Right lung (tissue), 5 donors: Measurements from ENCODE around the gene NLRP3. TPM values are rescaled to one million over a fixed set of nuclear protein-coding genes. Genes with fewer than 3 reads are reported as not detected.
A peak's percentile ranks its signal among the peaks of the same experiment; 100 is the strongest.
"Not testable (repeated sequence)": the region's sequence is repeated elsewhere in the genome, so short reads cannot be mapped to it uniquely, and the experiment has no call there.

Source experiments
- DNase-seq, 2 donors: peaks; one replicate each; pipeline ENCODE4 v3.0.0-alpha.2; 2013
- polyA plus RNA-seq, 5 donors: library from polyadenylated mRNA; unstranded; fragments of 120-200 nt; gene quantifications; one replicate each; pipeline versions ENCODE4 v1.2.1 to v1.2.3, GENCODE V29; 2013; ENCODE audit warnings: inconsistent platforms in 1 of 5, low replicate concordance in 1 of 5; ENCODE audit not compliant: insufficient read length in 5 of 5, insufficient read depth in 1 of 5

NLRP3 gene
- polyA plus RNA-seq, 5 donors, result 1.1 to 1.2 (median 1.2) TPM

DNA sequence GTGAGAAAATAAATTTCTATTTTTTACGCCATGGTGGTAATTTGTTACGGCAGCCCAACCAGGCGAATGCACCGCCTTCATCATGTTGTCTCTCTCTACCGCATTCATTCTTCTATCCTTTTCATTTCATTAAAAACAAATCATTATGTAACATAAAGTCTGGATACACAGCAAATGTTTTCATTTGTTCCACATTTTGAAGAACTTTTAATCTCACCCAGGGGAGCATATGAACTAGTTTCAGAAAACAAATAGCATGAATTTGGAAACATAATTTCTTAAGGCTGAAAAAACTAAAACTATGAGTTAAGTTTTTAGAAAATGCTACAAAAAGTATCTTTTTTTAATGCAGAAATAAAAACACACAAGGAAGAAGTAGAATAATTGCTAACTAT, 53.2 kb downstream of the NLRP3 start:
- no peak for DNase-seq

- DNase-seq, result not testable (repeated sequence)
Measured at GRCh38 chr1:247470942-247471429, 55.0 kb downstream of the NLRP3 start.

DNA sequence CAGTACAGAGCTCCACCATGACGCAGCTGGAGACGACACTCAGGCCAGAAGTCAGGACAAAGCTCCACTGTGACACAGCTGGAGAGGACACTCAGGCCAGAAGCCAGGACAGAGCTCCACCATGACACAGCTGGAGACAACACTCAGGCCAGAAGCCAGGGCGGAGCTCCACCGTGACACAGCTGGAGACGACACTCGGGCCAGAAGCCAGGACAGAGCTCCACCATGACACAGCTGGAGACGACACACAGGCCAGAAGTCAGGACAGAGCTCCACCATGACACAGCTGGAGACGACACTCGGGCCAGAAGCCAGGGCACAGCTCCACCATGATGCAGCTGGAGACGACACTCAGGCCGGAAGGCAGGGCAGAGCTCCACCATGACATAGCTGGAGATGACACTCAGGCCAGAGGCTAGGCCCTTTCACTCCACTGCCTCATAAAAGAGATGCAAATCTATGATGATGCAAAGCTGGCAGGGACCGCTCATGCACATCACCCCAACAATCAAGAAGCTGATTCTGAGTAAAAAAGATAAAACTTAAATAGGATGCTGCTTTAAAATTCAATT, 55.6 kb downstream of the NLRP3 start:
- no peak for DNase-seq

DNA sequence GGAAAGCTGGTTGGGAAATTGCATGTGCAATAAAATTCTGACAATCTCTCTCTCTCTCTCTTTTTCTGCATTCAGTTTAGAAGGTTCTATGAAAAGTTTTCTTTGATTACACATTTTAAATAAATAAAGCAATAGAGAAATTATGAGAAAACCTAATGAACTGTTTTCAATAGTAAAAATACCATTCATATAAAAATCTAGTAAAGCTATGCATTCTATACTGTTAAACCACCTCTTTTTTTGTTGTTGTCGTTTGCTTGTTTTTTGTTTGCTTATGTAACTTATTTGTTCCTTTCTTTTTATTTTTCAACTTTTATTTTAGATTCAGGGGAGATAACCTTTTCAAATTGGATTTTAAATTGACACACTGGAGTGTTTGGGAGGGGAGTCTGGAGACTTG, 56.1 kb downstream of the NLRP3 start:
- no peak for DNase-seq

- no peak for DNase-seq
Measured at GRCh38 chr1:247474367-247474766, 58.4 kb downstream of the NLRP3 start.

DNA sequence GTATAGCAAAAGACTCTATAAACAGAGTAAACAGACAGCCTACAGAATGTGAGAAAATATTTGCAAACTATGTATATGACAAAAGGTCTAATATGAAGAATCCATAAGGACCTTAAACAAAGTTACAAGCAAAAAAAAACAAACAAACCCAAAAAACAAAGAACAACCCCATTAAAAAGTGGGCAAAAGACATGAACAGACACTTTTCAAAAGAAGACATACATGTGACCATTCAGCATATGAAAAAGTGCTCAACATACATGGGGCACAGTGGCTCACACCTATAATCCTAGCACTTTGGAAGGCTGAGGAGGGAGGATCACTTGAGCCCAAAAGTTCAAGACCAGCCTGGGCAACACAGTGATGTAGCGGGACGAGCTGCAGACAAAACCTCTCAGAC, 59.8 kb downstream of the NLRP3 start:
- no peak for DNase-seq

- DNase-seq, result not testable (repeated sequence)
Measured at GRCh38 chr1:247476328-247477058, 60.5 kb downstream of the NLRP3 start.

DNA sequence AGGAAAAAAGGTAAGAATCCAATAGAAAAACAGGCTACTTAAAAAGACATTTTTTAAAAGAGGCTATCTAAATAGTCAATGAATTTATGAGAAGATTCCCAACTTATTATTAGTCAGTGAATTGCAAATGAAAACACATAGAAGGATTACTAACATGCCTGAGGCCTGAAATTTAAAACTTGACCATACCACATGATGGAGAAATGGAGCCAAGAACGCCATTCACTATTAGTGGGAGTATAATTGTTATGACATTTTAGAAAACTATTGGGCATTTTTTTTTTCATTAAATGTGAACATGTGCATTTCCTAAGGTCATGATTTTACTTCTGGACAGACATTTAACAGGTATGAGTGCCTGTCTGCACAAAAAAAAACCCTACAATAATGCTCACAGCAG, 66.8 kb downstream of the NLRP3 start:
- no peak for DNase-seq

- DNase-seq, result peak in 1 of 2 donors; percentile 13
Measured at GRCh38 chr1:247487057-247487456, 71.1 kb downstream of the NLRP3 start.

- DNase-seq, result no peak
Measured at GRCh38 chr1:247491328-247491727, 75.4 kb downstream of the NLRP3 start.

DNA sequence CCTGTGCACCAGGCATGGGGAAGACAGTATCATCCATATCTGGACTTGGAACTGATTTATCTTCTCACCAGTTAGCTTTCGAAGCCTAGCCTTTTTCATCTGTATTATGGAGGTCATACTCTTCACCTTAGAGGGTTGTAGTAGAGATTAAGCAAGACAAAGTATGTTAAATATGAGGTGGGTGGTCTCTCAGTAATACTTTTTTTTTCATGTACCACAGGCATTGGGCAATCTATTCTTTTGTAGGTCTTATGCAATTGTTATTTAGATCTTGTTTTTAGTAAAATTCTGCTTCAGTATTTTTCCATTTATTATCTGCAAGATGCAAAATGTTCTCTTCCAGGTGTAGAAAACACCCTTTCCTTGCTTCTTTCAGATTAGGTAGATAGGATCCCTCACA, 77.1 kb downstream of the NLRP3 start:
- DNase-seq, result no peak

GRCh38 chr1:247494767-247495166, 78.8 kb downstream of the NLRP3 start:
- no peak for DNase-seq

DNA sequence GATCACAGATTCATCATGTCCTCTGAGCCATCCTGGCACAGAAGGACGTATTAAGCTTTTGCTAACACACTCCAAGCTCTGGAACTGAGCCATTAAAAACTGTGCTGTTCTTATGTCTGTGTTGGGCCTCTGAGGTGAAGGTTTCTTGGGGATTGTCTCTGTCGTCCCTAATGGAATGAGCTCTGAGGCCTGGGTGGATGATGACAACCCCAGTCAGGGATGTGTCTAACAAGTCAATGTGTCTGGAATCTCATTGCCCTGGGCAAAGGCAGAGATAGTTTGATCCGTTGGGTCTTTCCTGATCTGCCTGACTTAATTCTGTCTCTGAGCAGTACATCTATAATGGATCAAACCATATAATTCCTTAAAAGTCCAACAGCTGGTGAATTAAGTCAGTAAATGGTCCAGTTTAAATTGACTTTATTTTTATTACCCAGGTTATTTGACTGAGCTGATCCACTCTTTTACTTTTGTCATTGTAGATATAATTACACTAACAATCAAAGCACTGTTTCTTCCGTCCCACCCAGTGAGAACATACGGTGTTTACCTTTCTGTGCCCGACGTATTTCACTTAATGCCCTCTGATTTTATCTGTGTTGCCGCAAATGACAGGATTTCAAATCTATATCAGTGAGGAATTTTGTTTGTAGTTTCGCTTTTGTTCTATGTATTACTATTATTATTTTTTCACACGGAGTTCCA, 80.8 kb downstream of the NLRP3 start:
- no peak for DNase-seq

Other genes with a start within 250 kb of the NLRP3 start
- gene ZNF124, start 244.2 kb upstream of the NLRP3 start, polyA plus RNA-seq, result 10 to 100 TPM; 12.4 to 16.0 (median 14.7) TPM
- under 1 TPM in 1 of 5 donors, not detected in 4; 0.09 TPM for gene VN1R5, start 160.1 kb upstream of the NLRP3 start, polyA plus RNA-seq
- gene ZNF496, start 84.3 kb upstream of the NLRP3 start, polyA plus RNA-seq, result 10 to 100 TPM; 28.5 to 40.5 (median 37.4) TPM
- under 1 TPM; 0.03 to 0.10 (median 0.04) TPM for gene OR2B11, start 41.9 kb downstream of the NLRP3 start, polyA plus RNA-seq
- under 1 TPM in 4 of 5 donors, not detected in 1; 0.01 to 0.08 (median 0.06) TPM for gene OR2C3, start 120.3 kb downstream of the NLRP3 start, polyA plus RNA-seq
- gene GCSAML, start 133.0 kb downstream of the NLRP3 start, polyA plus RNA-seq, result under 1 TPM; 0.09 to 0.81 (median 0.27) TPM
- gene OR2G2, start 172.2 kb downstream of the NLRP3 start, polyA plus RNA-seq, result not detected
- not detected for gene OR2G3, start 189.4 kb downstream of the NLRP3 start, polyA plus RNA-seq